IMR-90 (cell line): Measurements from ENCODE around the gene CDH1. TPM values are rescaled to one million over a fixed set of nuclear protein-coding genes. Genes with fewer than 3 reads are reported as not detected.

ENCODE experiments used
- ATAC-seq: fragments of 200-7000 bp; cut with Tn5 transposase; 2 replicates; pipeline ENCODE4 v1.9.1; 2020; ENCODE audit warnings: low read depth, mild to moderate bottlenecking, moderate library complexity
- BruUV-seq: library from RNA; stranded (reverse); fragments of 400-500 nt; replicated peaks from 2 replicates; lab custom pipeline; 2021; lab: Mats Ljungman, UMichigan
- CTCF ChIA-PET: fragments of 300-600 bp; formaldehyde crosslinking; extraction: SDS; loops from one replicate; lab custom pipeline; 2021; ENCODE audit warnings: antibody characterized with exemption; lab: Yijun Ruan, JAX
- POLR2A ChIA-PET: fragments of 300-600 bp; sonication (Branson Sonifier 250); formaldehyde crosslinking; loops from one replicate; lab custom pipeline; 2022; ENCODE audit warnings: antibody characterized with exemption; ENCODE audit not compliant: unreplicated experiment; lab: Charles Lee
- DNase-seq: peaks from one replicate; pipeline ENCODE4 v3.0.0; 2013
- H2AFZ ChIP-seq: replicated peaks from 2 replicates; pipeline ENCODE3; 2013; ENCODE audit warnings: low read length, mild to moderate bottlenecking; ENCODE audit not compliant: poor library complexity
- H2AK5ac ChIP-seq: 2 replicates; pipeline ENCODE4 v1.6.1; 2013; ENCODE audit warnings: low read depth, low read length, inconsistent platforms
- H2AK9ac ChIP-seq: replicated peaks from 2 replicates; pipeline ENCODE3; 2013; ENCODE audit warnings: mild to moderate bottlenecking, low read depth, low read length, moderate library complexity; ENCODE audit not compliant: poor library complexity
- H2BK120ac ChIP-seq: 2 replicates; pipeline ENCODE4 v1.6.1; 2013; ENCODE audit warnings: low read depth, low read length, inconsistent platforms
- H2BK15ac ChIP-seq: 3 replicates; pipeline ENCODE4 v1.6.1; 2013; ENCODE audit warnings: low read depth, low read length, inconsistent platforms
- H2BK20ac ChIP-seq: 2 replicates; pipeline ENCODE4 v1.6.1; 2013; ENCODE audit warnings: low read depth, mild to moderate bottlenecking, inconsistent platforms, low read length, moderate library complexity
- H2BK5ac ChIP-seq: 2 replicates; pipeline ENCODE4 v1.6.1; 2013; ENCODE audit warnings: mild to moderate bottlenecking, low read depth, low read length, inconsistent platforms; ENCODE audit not compliant: poor library complexity, severe bottlenecking
- H3K14ac ChIP-seq: replicated peaks from 2 replicates; pipeline ENCODE4 v1.6.1; 2013; ENCODE audit warnings: low read depth, low read length, inconsistent platforms
- H3K18ac ChIP-seq: 2 replicates; pipeline ENCODE4 v1.6.1; 2013; ENCODE audit warnings: low read depth, low read length, control low read depth
- H3K23ac ChIP-seq: 2 replicates; pipeline ENCODE4 v1.6.1; 2013; ENCODE audit warnings: low read depth, low read length, inconsistent platforms
- H3K27ac ChIP-seq: 2 replicates; pipeline ENCODE4 v1.5.1; 2013; ENCODE audit warnings: mild to moderate bottlenecking, control low read depth, low read length; ENCODE audit not compliant: insufficient read depth
- H3K27me3 ChIP-seq: 2 replicates; pipeline ENCODE4 v1.6.1; 2013; ENCODE audit warnings: low read length; ENCODE audit not compliant: control insufficient read depth, insufficient read depth
- H3K36me3 ChIP-seq: 2 replicates; pipeline ENCODE4 v1.6.1; 2013; ENCODE audit warnings: low read length, mixed read lengths; ENCODE audit not compliant: control insufficient read depth, insufficient read depth
- H3K4ac ChIP-seq: 2 replicates; pipeline ENCODE4 v1.6.1; 2013; ENCODE audit warnings: low read depth, low read length, inconsistent platforms
- H3K4me1 ChIP-seq: 2 replicates; pipeline ENCODE4 v1.6.1; 2013; ENCODE audit warnings: low read length, mixed read lengths; ENCODE audit not compliant: control insufficient read depth, insufficient read depth
- H3K4me2 ChIP-seq: 2 replicates; pipeline ENCODE4 v1.6.1; 2013; ENCODE audit warnings: low read depth, mild to moderate bottlenecking, control low read depth, low read length, moderate library complexity
- H3K4me3 ChIP-seq: 2 replicates; pipeline ENCODE4 v1.5.1; 2013; ENCODE audit warnings: low read depth, mild to moderate bottlenecking, control low read depth, low read length, moderate library complexity; ENCODE audit not compliant: insufficient read depth
- H3K56ac ChIP-seq: 2 replicates; pipeline ENCODE4 v1.6.1; 2013; ENCODE audit warnings: low read length, inconsistent platforms; ENCODE audit not compliant: insufficient read depth; ENCODE audit errors: extremely low read depth
- H3K79me1 ChIP-seq, 2 experiments: 2 replicates each; pipeline ENCODE4 v1.6.1; 2013; ENCODE audit warnings: low read length in 2 of 2, inconsistent platforms in 1 of 2, low read depth in 1 of 2
- H3K9ac ChIP-seq: 2 replicates; pipeline ENCODE4 v1.6.1; 2013; ENCODE audit warnings: low read depth, low read length, control low read depth
- H3K9me1 ChIP-seq: 2 replicates; pipeline ENCODE4 v1.6.1; 2013; ENCODE audit warnings: low read length, inconsistent platforms; ENCODE audit not compliant: insufficient read depth
- H3K9me3 ChIP-seq: 2 replicates; pipeline ENCODE4 v1.6.1; 2013; ENCODE audit warnings: low read length; ENCODE audit not compliant: control insufficient read depth, insufficient read depth
- H4K20me1 ChIP-seq: 2 replicates; pipeline ENCODE4 v1.6.1; 2013; ENCODE audit warnings: low read length, inconsistent platforms; ENCODE audit not compliant: insufficient read depth
- H4K5ac ChIP-seq: 2 replicates; pipeline ENCODE4 v1.6.1; 2013; ENCODE audit warnings: mild to moderate bottlenecking, low read depth, low read length, control low read depth
- H4K8ac ChIP-seq, 2 experiments: 2 replicates each; pipeline ENCODE4 v1.6.1; 2013; ENCODE audit warnings: low read depth in 2 of 2, low read length in 2 of 2, control low read depth in 1 of 2, inconsistent platforms in 1 of 2
- H4K91ac ChIP-seq: 2 replicates; pipeline ENCODE4 v1.6.1; 2013; ENCODE audit warnings: low read depth, low read length, inconsistent platforms; ENCODE audit not compliant: insufficient read depth
- BHLHE40 ChIP-seq: fragments of 150-350 bp; IDR thresholded peaks from 2 replicates; pipeline ENCODE4 v1.6.1; 2016; ENCODE audit warnings: mild to moderate bottlenecking, low read depth, low read length
- CEBPB ChIP-seq: IDR thresholded peaks from 2 replicates; pipeline ENCODE4 v1.6.1; 2012; ENCODE audit warnings: low read depth, low read length, improper control_type of control experiment
- CHD1 ChIP-seq: IDR thresholded peaks from 2 replicates; pipeline ENCODE4 v1.6.1; 2012; ENCODE audit warnings: low read depth, low read length, improper control_type of control experiment
- FOS ChIP-seq: fragments of 150-350 bp; IDR thresholded peaks from 2 replicates; pipeline ENCODE4 v1.6.1; 2016; ENCODE audit warnings: low read depth, low read length
- MAFK ChIP-seq: IDR thresholded peaks from 2 replicates; pipeline ENCODE4 v1.6.1; 2012; ENCODE audit warnings: low read depth, low read length, improper control_type of control experiment
- MAZ ChIP-seq: IDR thresholded peaks from 2 replicates; pipeline ENCODE4 v1.6.1; 2012; ENCODE audit warnings: low read depth, mild to moderate bottlenecking, low read length, improper control_type of control experiment, moderate library complexity, borderline replicate concordance
- MXI1 ChIP-seq: IDR thresholded peaks from 2 replicates; pipeline ENCODE4 v1.6.1; 2012; ENCODE audit warnings: low read depth, mild to moderate bottlenecking, low read length, moderate library complexity, borderline replicate concordance
- NFE2L2 ChIP-seq: fragments of 150-350 bp; IDR thresholded peaks from 2 replicates; pipeline ENCODE4 v1.6.1; 2016; ENCODE audit warnings: low read depth, mild to moderate bottlenecking, low read length
- POLR2A ChIP-seq: IDR thresholded peaks from 2 replicates; pipeline ENCODE4 v1.6.1; 2012; ENCODE audit warnings: mild to moderate bottlenecking, low read depth, low read length
- RAD21 ChIP-seq: IDR thresholded peaks from 2 replicates; pipeline ENCODE4 v1.6.1; 2012; ENCODE audit warnings: low read length, improper control_type of control experiment
- RCOR1 ChIP-seq: IDR thresholded peaks from 2 replicates; pipeline ENCODE4 v1.6.1; 2012; ENCODE audit warnings: mild to moderate bottlenecking, low read length, improper control_type of control experiment; ENCODE audit not compliant: insufficient replicate concordance
- RFX5 ChIP-seq: IDR thresholded peaks from 2 replicates; pipeline ENCODE4 v1.8.0; 2012; ENCODE audit warnings: low read depth, mild to moderate bottlenecking, low read length, moderate library complexity
- SMC3 ChIP-seq: fragments of 150-350 bp; IDR thresholded peaks from 2 replicates; pipeline ENCODE4 v1.6.1; 2016; ENCODE audit warnings: low read depth, mild to moderate bottlenecking, antibody characterized with exemption, low read length, moderate library complexity
- WGBS, 2 experiments: methylation state at CpG; one replicate each; pipeline versions ENCODE4 v1.1.5 to v1.1.7; 2013; ENCODE audit warnings: missing lambda C conversion rate in 2 of 2; ENCODE audit not compliant: insufficient read length in 1 of 2; ENCODE audit errors: extremely low coverage in 2 of 2; 5-methylcytosine and 5-hydroxymethylcytosine counted together
- dilution Hi-C: fragments of 300-500 bp; cut with HindIII; formaldehyde crosslinking; loops from one replicate; pipeline ENCODE4 v1.14.3; 2018; ENCODE audit warnings: low sequenced_read_pairs; ENCODE audit not compliant: unreplicated experiment
- in situ Hi-C: fragments of 300-500 bp; cut with MboI; formaldehyde crosslinking; loops from 3 replicates; pipeline ENCODE4 v1.14.3; 2019; ENCODE audit warnings: low sequenced_read_pairs, inconsistent platforms, mixed read lengths
- intact Hi-C: fragments of 100-400 bp; cut with micrococcal nuclease; formaldehyde crosslinking; loops from 2 replicates; pipeline ENCODE4 v1.10.0; 2022
- polyA plus RNA-seq, 3 experiments: library from polyadenylated mRNA; depleted of rRNA; stranded (reverse); fragments of >200 nt; gene quantifications; 2 replicates each; pipeline ENCODE4 v1.2.3, GENCODE V29; 2012; ENCODE audit warnings: low replicate concordance in 1 of 3
- total RNA-seq: library from RNA; depleted of rRNA; stranded (reverse); fragments of >200 nt; gene quantifications from 2 replicates; pipeline ENCODE4 v1.2.3, GENCODE V29; 2012
- TF ChIP-seq, protein P1 (sequence below): fragments of 150-350 bp; IDR thresholded peaks from 2 replicates; pipeline ENCODE4 v1.6.1; 2016; ENCODE audit warnings: low read depth, mild to moderate bottlenecking, low read length, moderate library complexity, borderline replicate concordance
- TF ChIP-seq, protein P2 (sequence below): fragments of 150-350 bp; IDR thresholded peaks from 2 replicates; pipeline ENCODE4 v1.6.1; 2017; ENCODE audit warnings: mild to moderate bottlenecking, antibody characterized with exemption, low read length, low read depth
- TF ChIP-seq, protein P3 (sequence below): conservative IDR thresholded peaks from 2 replicates; pipeline ENCODE4 v1.5.1; 2012; ENCODE audit warnings: mild to moderate bottlenecking, low read depth, low read length, improper control_type of control experiment

CDH1 gene
- total and polyA plus RNA-seq, 2 of the 4 experiments (the other 2 are of a cell fraction): under 0.01 TPM; not detected in 1

DNA sequence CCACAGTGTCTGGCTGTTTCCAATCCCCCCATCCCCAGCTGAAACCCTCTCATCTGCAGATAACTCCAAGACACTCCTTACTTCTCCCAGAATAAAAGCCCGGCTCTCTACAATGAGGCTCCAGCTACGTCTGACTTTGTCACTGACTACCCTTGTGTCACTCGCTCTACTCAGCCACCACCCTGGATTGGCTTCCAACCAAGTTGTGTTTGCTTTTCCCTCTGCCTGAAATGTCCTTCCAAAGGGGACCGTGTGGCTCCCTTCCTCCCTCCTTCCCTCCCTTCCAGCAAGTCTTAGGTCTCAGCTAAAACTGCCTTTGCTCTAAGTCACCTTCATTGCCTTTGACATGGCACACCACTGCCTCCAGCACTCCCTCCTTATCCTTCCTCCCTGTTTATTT, 42.8 kb downstream of the CDH1 start:
- no peak overlapping the region for H3K27ac ChIP-seq
- no peak overlapping the region for H2BK5ac ChIP-seq
- POLR2A ChIA-PET: interaction anchor here (0.6 kb wide), 1 partner anchor 483 kb away, joined by 5 read pairs; no protein-coding TSS in a partner anchor
- no peak overlapping the region for H4K8ac ChIP-seq
- H3K14ac ChIP-seq: no peak overlapping the region
- H3K4me2 ChIP-seq: no peak overlapping the region
- no peak overlapping the region for H4K5ac ChIP-seq
- H3K79me1 ChIP-seq: no peaks in the 10 kb centered on the region
- WGBS, 2 experiments: 43% methylated on average over 4 of the region's 4 CpGs; no CpG with 5 or more reads in 1 of the 2 experiments
- H3K9me3 ChIP-seq: no peaks in the 10 kb centered on the region
- no peaks in the 10 kb centered on the region for H3K36me3 ChIP-seq
- H2AK5ac ChIP-seq: no peak overlapping the region
- dilution Hi-C loops (no loop called here), intact Hi-C loops (no loop called here), in situ Hi-C loops (no loop called here)
- H2AFZ ChIP-seq: no peak overlapping the region
- no peaks in the 10 kb centered on the region for H4K20me1 ChIP-seq
- H2AK9ac ChIP-seq: no peak overlapping the region
- H3K18ac ChIP-seq: no peak overlapping the region
- H3K4me1 ChIP-seq: no peaks in the 10 kb centered on the region
- no peaks in the 10 kb centered on the region for H3K9me1 ChIP-seq
- no peak overlapping the region for H2BK15ac ChIP-seq
- ATAC-seq: no peak
- H3K27me3 ChIP-seq: peaks cover 37% of the 10 kb centered on the region
- CTCF ChIA-PET: no interaction called here
- DNase-seq: no peak
- H3K4me3 ChIP-seq: no peak overlapping the region
- H2BK120ac ChIP-seq: no peak overlapping the region
- H3K4ac ChIP-seq: no peak overlapping the region
- no peak overlapping the region for H3K23ac ChIP-seq
- no peak overlapping the region for H4K91ac ChIP-seq
- BruUV-seq: no TSS peak
- no peak overlapping the region for H3K9ac ChIP-seq
- TF ChIP-seq SMC3 (no peak), CHD1 (no peak), MAFK (no peak), NFE2L2 (no peak), POLR2A (no peak), FOS (no peak), RAD21 (no peak), MAZ (no peak), BHLHE40 (no peak), CEBPB (no peak), RFX5 (no peak), RCOR1 (no peak), MXI1 (no peak)
- TF ChIP-seq, protein P1, sequence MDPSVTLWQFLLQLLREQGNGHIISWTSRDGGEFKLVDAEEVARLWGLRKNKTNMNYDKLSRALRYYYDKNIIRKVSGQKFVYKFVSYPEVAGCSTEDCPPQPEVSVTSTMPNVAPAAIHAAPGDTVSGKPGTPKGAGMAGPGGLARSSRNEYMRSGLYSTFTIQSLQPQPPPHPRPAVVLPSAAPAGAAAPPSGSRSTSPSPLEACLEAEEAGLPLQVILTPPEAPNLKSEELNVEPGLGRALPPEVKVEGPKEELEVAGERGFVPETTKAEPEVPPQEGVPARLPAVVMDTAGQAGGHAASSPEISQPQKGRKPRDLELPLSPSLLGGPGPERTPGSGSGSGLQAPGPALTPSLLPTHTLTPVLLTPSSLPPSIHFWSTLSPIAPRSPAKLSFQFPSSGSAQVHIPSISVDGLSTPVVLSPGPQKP: no peak
- TF ChIP-seq, protein P2, sequence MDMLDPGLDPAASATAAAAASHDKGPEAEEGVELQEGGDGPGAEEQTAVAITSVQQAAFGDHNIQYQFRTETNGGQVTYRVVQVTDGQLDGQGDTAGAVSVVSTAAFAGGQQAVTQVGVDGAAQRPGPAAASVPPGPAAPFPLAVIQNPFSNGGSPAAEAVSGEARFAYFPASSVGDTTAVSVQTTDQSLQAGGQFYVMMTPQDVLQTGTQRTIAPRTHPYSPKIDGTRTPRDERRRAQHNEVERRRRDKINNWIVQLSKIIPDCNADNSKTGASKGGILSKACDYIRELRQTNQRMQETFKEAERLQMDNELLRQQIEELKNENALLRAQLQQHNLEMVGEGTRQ: no peak
- TF ChIP-seq, protein P3, sequence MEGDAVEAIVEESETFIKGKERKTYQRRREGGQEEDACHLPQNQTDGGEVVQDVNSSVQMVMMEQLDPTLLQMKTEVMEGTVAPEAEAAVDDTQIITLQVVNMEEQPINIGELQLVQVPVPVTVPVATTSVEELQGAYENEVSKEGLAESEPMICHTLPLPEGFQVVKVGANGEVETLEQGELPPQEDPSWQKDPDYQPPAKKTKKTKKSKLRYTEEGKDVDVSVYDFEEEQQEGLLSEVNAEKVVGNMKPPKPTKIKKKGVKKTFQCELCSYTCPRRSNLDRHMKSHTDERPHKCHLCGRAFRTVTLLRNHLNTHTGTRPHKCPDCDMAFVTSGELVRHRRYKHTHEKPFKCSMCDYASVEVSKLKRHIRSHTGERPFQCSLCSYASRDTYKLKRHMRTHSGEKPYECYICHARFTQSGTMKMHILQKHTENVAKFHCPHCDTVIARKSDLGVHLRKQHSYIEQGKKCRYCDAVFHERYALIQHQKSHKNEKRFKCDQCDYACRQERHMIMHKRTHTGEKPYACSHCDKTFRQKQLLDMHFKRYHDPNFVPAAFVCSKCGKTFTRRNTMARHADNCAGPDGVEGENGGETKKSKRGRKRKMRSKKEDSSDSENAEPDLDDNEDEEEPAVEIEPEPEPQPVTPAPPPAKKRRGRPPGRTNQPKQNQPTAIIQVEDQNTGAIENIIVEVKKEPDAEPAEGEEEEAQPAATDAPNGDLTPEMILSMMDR: no peak
- H3K56ac ChIP-seq: no peak overlapping the region
- H2BK20ac ChIP-seq: no peak overlapping the region
